ENCODE measurements around the gene PRDM8.
"Not testable (repeated sequence)": the region's sequence is repeated elsewhere in the genome, so short reads cannot be mapped to it uniquely, and the experiment has no call there.

The PRDM8 gene

GRCh38 chr4:80228460-80228859, 31.2 kb downstream of the PRDM8 start:
- no peak for DNase-seq (ENCODE audit: low read depth)

- no peak for DNase-seq (ENCODE audit: low read depth)
Observed at GRCh38 chr4:80229128-80229527, 31.8 kb downstream of the PRDM8 start.

- DNase-seq (ENCODE audit: low read depth), result no peak
Observed at GRCh38 chr4:80229590-80229989, 32.3 kb downstream of the PRDM8 start.

GRCh38 chr4:80231180-80231579, 33.9 kb downstream of the PRDM8 start:
- DNase-seq (ENCODE audit: low read depth), result no peak

GRCh38 chr4:80232707-80233370, 35.5 kb downstream of the PRDM8 start:
- DNase-seq (ENCODE audit: low read depth), result no peak

- DNase-seq (ENCODE audit: low read depth), result no peak
Observed at GRCh38 chr4:80233390-80233789, 36.1 kb downstream of the PRDM8 start.

GRCh38 chr4:80235451-80235850, 38.1 kb downstream of the PRDM8 start:
- no peak for DNase-seq (ENCODE audit: low read depth)

- DNase-seq (ENCODE audit: low read depth), result no peak
Observed at GRCh38 chr4:80237992-80238391, 40.7 kb downstream of the PRDM8 start.

- no peak for DNase-seq (ENCODE audit: low read depth)
Observed at GRCh38 chr4:80239480-80240150, 42.3 kb downstream of the PRDM8 start.

- no peak for DNase-seq (ENCODE audit: low read depth)
Observed at GRCh38 chr4:80240976-80241375, 43.7 kb downstream of the PRDM8 start.

- no peak for DNase-seq (ENCODE audit: low read depth)
Observed at GRCh38 chr4:80243274-80244018, 46.1 kb downstream of the PRDM8 start.

- not testable (repeated sequence) for DNase-seq (ENCODE audit: low read depth)
Observed at GRCh38 chr4:80247484-80247883, 50.2 kb downstream of the PRDM8 start.

- DNase-seq (ENCODE audit: low read depth), result no peak
Observed at GRCh38 chr4:80249144-80249543, 51.8 kb downstream of the PRDM8 start.

GRCh38 chr4:80252427-80252826, 55.1 kb downstream of the PRDM8 start:
- DNase-seq (ENCODE audit: low read depth), result no peak

- no peak for DNase-seq (ENCODE audit: low read depth)
Observed at GRCh38 chr4:80252953-80253352, 55.6 kb downstream of the PRDM8 start.

GRCh38 chr4:80253510-80253909, 56.2 kb downstream of the PRDM8 start:
- no peak for DNase-seq (ENCODE audit: low read depth)

Data from stimulated activated CD8-positive, alpha-beta memory T cell treated with anti-CD3 and anti-CD28 coated beads, Interleukin-4, amount 100 ng/mL, for 24 hours (primary cell).